Breast epithelium (tissue), 3 donors: ENCODE results near the gene EXOC3L4.

Experiments used
- CTCF ChIP-seq, 3 donors: fragments of 450-650 bp; IDR thresholded peaks; one replicate each; pipeline ENCODE4 v1.5.1; 2016 to 2017; ENCODE audit warnings: antibody characterized with exemption in 3 of 3, mild to moderate bottlenecking in 3 of 3, moderate library complexity in 3 of 3
- POLR2A ChIP-seq: fragments of 450-650 bp; IDR thresholded peaks from one replicate; pipeline ENCODE4 v1.6.1; 2016; ENCODE audit warnings: antibody characterized with exemption, mild to moderate bottlenecking, moderate library complexity

GRCh38 chr14:103052407-103052806 lies 42.1 kb upstream of the EXOC3L4 start:
- TF ChIP-seq CTCF (IDR thresholded peaks at IDR 0.05) = no peak
- no peak for TF ChIP-seq POLR2A
